ENCODE measurements around the gene NBPF1. TPM values are rescaled to one million over a fixed set of nuclear protein-coding genes. Genes with fewer than 3 reads are reported as not detected.
"Not testable (repeated sequence)": the region's sequence is repeated elsewhere in the genome, so short reads cannot be mapped to it uniquely, and the experiment has no call there.

NBPF1 gene
- polyA plus RNA-seq, 1 donor from 2014 or later: 78.0 TPM

GRCh38 chr1:16604514-16605212 lies 8.7 kb downstream of the NBPF1 start:
- not testable (repeated sequence) for H3K27me3 ChIP-seq (ENCODE audit: insufficient read depth, low read depth, low read length); H3K9ac ChIP-seq (ENCODE audit: low read length); H2AFZ ChIP-seq (ENCODE audit: low read depth, low read length); H3K9me3 ChIP-seq (ENCODE audit: low read length); H3K9me2 ChIP-seq (ENCODE audit: insufficient read depth, low read length); H3K4me2 ChIP-seq (ENCODE audit: low read length); H4K20me1 ChIP-seq (ENCODE audit: insufficient read depth); H3K4me3 ChIP-seq (ENCODE audit: low read length); H3F3A ChIP-seq (ENCODE audit: insufficient read depth, low read length, poor library complexity, severe bottlenecking); H3K27ac ChIP-seq (ENCODE audit: low read length)
- Histone ChIP-seq H3K79me2 (replicated peaks; ENCODE audit: insufficient read depth, low read length) (peaks cover 11% of the 10 kb centered on the region), H3K36me3 (ENCODE audit: insufficient read depth, low read length) (peaks cover 34% of the 10 kb centered on the region)

- H3K79me2 ChIP-seq (replicated peaks; ENCODE audit: insufficient read depth, low read length); H3F3A ChIP-seq (ENCODE audit: insufficient read depth, low read length, poor library complexity, severe bottlenecking); H3K27me3 ChIP-seq (ENCODE audit: insufficient read depth, low read depth, low read length): not testable (repeated sequence)
These were observed 9.7 kb downstream of the NBPF1 start for GRCh38 chr1:16603623-16604022.

GRCh38 chr1:16602336-16603011 lies 10.9 kb downstream of the NBPF1 start:
- not testable (repeated sequence) for H3K4me2 ChIP-seq (ENCODE audit: low read length); H3K27ac ChIP-seq (ENCODE audit: low read length); H3K27me3 ChIP-seq (ENCODE audit: insufficient read depth, low read depth, low read length); H3K79me2 ChIP-seq (replicated peaks; ENCODE audit: insufficient read depth, low read length); H3K9me2 ChIP-seq (ENCODE audit: insufficient read depth, low read length); H3F3A ChIP-seq (ENCODE audit: insufficient read depth, low read length, poor library complexity, severe bottlenecking); H3K4me3 ChIP-seq (ENCODE audit: low read length); H3K9me3 ChIP-seq (ENCODE audit: low read length); H2AFZ ChIP-seq (ENCODE audit: low read depth, low read length); H3K9ac ChIP-seq (ENCODE audit: low read length); H4K20me1 ChIP-seq (ENCODE audit: insufficient read depth)
- H3K36me3 ChIP-seq (ENCODE audit: insufficient read depth, low read length): peaks cover 24% of the 10 kb centered on the region

More at GRCh38 chr1:16603623-16604022, 9.7 kb downstream of the NBPF1 start:
- not testable (repeated sequence) for H4K20me1 ChIP-seq (ENCODE audit: insufficient read depth); H3K4me3 ChIP-seq (ENCODE audit: low read length); H3K9ac ChIP-seq (ENCODE audit: low read length); H3K27ac ChIP-seq (ENCODE audit: low read length); H3K9me3 ChIP-seq (ENCODE audit: low read length); H2AFZ ChIP-seq (ENCODE audit: low read depth, low read length); H3K4me2 ChIP-seq (ENCODE audit: low read length); H3K9me2 ChIP-seq (ENCODE audit: insufficient read depth, low read length)
- peaks cover 34% of the 10 kb centered on the region for H3K36me3 ChIP-seq (ENCODE audit: insufficient read depth, low read length)

- not testable (repeated sequence) for H3K27me3 ChIP-seq (ENCODE audit: insufficient read depth, low read depth, low read length); H3K9ac ChIP-seq (ENCODE audit: low read length); H3K4me3 ChIP-seq (ENCODE audit: low read length); H3K4me2 ChIP-seq (ENCODE audit: low read length); H3K27ac ChIP-seq (ENCODE audit: low read length); H3K79me2 ChIP-seq (replicated peaks; ENCODE audit: insufficient read depth, low read length); H3F3A ChIP-seq (ENCODE audit: insufficient read depth, low read length, poor library complexity, severe bottlenecking); H4K20me1 ChIP-seq (ENCODE audit: insufficient read depth); H3K9me2 ChIP-seq (ENCODE audit: insufficient read depth, low read length); H2AFZ ChIP-seq (ENCODE audit: low read depth, low read length); H3K9me3 ChIP-seq (ENCODE audit: low read length)
- peaks cover 11% of the 10 kb centered on the region for H3K36me3 ChIP-seq (ENCODE audit: insufficient read depth, low read length)
These were observed 12.2 kb downstream of the NBPF1 start for GRCh38 chr1:16600855-16601786.

GRCh38 chr1:16599326-16599725 lies 14.0 kb downstream of the NBPF1 start:
- not testable (repeated sequence) for H3K79me2 ChIP-seq (replicated peaks; ENCODE audit: insufficient read depth, low read length); H3K9me2 ChIP-seq (ENCODE audit: insufficient read depth, low read length); H3K36me3 ChIP-seq (ENCODE audit: insufficient read depth, low read length); H3K27me3 ChIP-seq (ENCODE audit: insufficient read depth, low read depth, low read length); H2AFZ ChIP-seq (ENCODE audit: low read depth, low read length); H3K9ac ChIP-seq (ENCODE audit: low read length); H3K27ac ChIP-seq (ENCODE audit: low read length); H4K20me1 ChIP-seq (ENCODE audit: insufficient read depth); H3K9me3 ChIP-seq (ENCODE audit: low read length); H3F3A ChIP-seq (ENCODE audit: insufficient read depth, low read length, poor library complexity, severe bottlenecking); H3K4me2 ChIP-seq (ENCODE audit: low read length); H3K4me3 ChIP-seq (ENCODE audit: low read length)

GRCh38 chr1:16595216-16595615 lies 18.1 kb downstream of the NBPF1 start:
- not testable (repeated sequence) for H2AFZ ChIP-seq (ENCODE audit: low read depth, low read length); H3K9me2 ChIP-seq (ENCODE audit: insufficient read depth, low read length); H3K27me3 ChIP-seq (ENCODE audit: insufficient read depth, low read depth, low read length); H3K4me3 ChIP-seq (ENCODE audit: low read length); H3K4me2 ChIP-seq (ENCODE audit: low read length); H3K79me2 ChIP-seq (replicated peaks; ENCODE audit: insufficient read depth, low read length); H3K36me3 ChIP-seq (ENCODE audit: insufficient read depth, low read length); H3K27ac ChIP-seq (ENCODE audit: low read length); H3K9me3 ChIP-seq (ENCODE audit: low read length); H3K9ac ChIP-seq (ENCODE audit: low read length); H4K20me1 ChIP-seq (ENCODE audit: insufficient read depth); H3F3A ChIP-seq (ENCODE audit: insufficient read depth, low read length, poor library complexity, severe bottlenecking)

GRCh38 chr1:16591845-16592244 lies 21.5 kb downstream of the NBPF1 start:
- not testable (repeated sequence) for H4K20me1 ChIP-seq (ENCODE audit: insufficient read depth); H3K79me2 ChIP-seq (replicated peaks; ENCODE audit: insufficient read depth, low read length); H3K9me3 ChIP-seq (ENCODE audit: low read length); H3K27ac ChIP-seq (ENCODE audit: low read length); H3K9me2 ChIP-seq (ENCODE audit: insufficient read depth, low read length); H3K4me2 ChIP-seq (ENCODE audit: low read length); H3K27me3 ChIP-seq (ENCODE audit: insufficient read depth, low read depth, low read length); H3K4me3 ChIP-seq (ENCODE audit: low read length); H2AFZ ChIP-seq (ENCODE audit: low read depth, low read length); H3K9ac ChIP-seq (ENCODE audit: low read length); H3K36me3 ChIP-seq (ENCODE audit: insufficient read depth, low read length); H3F3A ChIP-seq (ENCODE audit: insufficient read depth, low read length, poor library complexity, severe bottlenecking)

All from neural cell (in vitro differentiated cells).